Measurements from ENCODE around the gene FAM216A.
A peak's percentile ranks its signal among the peaks of the same experiment; 100 is the strongest.
"Not testable (repeated sequence)": the region's sequence is repeated elsewhere in the genome, so short reads cannot be mapped to it uniquely, and the experiment has no call there.

Gene FAM216A

DNA sequence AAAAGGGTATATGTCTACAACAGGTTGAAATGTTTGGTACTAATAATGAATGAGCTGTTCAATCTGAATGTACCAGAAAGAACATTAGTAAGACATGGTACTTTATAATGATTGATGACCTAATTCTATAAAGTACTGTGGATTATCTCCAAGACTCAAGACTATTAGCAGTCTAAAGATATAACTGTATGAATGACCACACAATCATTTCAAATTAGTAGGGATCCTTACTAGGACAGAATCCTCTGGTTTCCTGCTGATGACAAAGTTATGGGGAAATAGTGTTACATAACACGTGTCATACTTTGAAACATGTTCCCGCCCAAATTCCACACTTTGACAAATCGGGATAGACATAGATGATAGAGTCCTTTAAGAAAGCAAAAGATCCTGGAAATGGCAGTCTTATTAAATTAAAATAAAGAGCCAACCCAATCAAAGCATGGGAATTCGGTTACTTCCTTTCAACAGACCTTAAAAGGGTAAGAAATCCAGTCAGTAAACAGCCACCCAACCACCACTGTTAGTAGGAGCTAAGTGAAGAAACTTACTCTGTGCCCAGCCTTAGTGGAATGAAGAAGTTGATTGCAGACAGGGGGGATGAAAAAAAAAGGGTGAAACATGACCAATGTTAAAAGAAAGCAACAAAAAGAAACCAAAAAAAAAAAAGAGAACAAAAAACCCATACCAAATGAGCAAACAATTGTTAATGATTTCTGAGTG, 30.5 kb downstream of the FAM216A start:
- no peak for DNase-seq (ENCODE audit: low read depth, low spot score)

- DNase-seq (ENCODE audit: low read depth, low spot score): no peak
These were observed 32.7 kb downstream of the FAM216A start for GRCh38 chr12:110501399-110501751.

- peak; percentile 99 for DNase-seq (ENCODE audit: low read depth, low spot score)
These were observed 33.4 kb downstream of the FAM216A start, which contains the start of the genes RAD9B and VPS29 for GRCh38 chr12:110501752-110502738. Gene RAD9B, plus strand, starts transcription at chr12:110502331. Its CDS starts 7 bp downstream, at chr12:110502338. Gene VPS29, minus strand, starts transcription at chr12:110502111. Its CDS starts 60 bp downstream, at chr12:110502051.

DNA sequence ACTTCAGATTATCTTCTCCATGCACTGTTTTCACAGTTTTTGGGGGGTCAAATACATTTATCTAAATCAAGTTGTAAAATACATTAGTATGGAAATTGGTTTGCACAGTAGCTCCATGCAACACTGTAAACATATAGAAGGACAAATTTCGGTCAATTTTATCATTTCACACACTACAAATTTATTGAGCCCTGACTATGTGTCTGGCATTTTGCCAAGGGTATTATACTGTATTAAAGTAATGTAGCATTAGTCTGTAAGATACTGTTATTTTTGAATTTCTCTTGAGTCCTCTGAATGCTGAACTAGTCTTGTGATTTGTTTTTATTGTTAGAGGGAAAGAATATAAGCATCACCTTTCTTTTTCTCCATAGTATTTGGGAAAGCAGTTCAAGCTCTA, 34.8 kb downstream of the FAM216A start:
- DNase-seq (ENCODE audit: low read depth, low spot score): no peak

- no peak for DNase-seq (ENCODE audit: low read depth, low spot score)
These were observed 36.7 kb downstream of the FAM216A start for GRCh38 chr12:110505332-110505731.

DNA sequence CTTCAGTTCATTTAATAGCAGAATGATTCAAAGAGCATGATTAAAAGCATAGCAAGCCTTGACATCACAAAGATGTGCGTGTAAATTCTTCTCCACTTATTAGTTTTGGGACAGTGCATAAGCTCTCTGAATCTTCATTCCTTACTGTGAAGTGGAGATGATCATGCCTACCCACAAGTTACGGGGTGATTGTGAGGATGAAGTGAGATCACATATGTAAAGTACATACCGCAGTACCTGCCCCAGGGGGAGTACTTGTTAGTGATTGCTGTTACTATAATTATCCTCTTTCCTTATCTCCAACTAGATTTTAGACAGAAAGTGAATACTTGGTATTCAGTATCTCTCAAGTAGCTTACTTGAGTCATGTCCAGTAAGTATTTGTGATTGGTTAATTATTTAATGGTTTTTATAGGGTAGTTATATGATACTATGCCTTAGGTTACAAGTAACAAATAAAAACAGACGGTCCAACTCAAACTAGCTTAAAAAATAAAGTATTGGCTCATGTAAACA, 39.5 kb downstream of the FAM216A start:
- no peak for DNase-seq (ENCODE audit: low read depth, low spot score)

DNA sequence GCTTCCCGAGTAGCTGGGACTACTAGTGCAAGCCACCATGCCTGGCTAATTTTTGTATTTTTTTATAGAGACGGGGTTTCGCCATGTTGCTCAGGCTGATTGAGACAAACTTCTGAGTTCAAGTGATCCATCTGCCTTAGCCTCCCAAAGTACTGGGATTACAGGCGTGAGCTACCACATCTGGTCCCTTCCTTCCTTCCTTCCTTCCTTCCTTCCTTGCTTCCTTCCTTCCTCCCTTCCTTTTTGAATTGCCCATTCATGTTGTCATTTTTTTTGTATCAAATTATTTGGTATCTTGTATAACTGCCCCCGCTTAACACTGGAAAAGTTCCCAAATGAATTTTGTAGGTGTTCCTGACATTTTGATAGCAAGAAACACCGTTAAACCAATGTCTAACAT, 45.2 kb downstream of the FAM216A start:
- no peak for DNase-seq (ENCODE audit: low read depth, low spot score)

GRCh38 chr12:110514363-110514762, 45.7 kb downstream of the FAM216A start:
- no peak for DNase-seq (ENCODE audit: low read depth, low spot score)

DNA sequence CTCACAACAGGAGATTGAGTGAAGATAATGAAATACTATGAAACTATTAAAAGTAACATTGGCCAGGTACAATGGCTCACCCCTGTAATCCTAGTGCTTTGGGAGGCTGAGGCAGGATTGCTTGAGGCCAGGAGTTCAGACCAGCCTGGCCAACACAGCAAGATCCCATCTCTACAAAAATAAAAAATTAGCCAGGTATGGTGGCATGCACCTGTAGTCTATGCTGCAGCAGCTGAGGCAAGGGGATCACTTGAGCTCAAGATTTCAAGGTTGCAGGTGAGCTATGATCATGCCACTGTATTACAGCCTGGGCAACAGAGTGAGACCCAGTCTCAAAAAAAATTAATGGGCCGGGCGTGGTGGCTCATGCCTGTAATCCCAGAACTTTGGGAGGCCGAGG, 48.4 kb downstream of the FAM216A start:
- no peak for DNase-seq (ENCODE audit: low read depth, low spot score)

DNA sequence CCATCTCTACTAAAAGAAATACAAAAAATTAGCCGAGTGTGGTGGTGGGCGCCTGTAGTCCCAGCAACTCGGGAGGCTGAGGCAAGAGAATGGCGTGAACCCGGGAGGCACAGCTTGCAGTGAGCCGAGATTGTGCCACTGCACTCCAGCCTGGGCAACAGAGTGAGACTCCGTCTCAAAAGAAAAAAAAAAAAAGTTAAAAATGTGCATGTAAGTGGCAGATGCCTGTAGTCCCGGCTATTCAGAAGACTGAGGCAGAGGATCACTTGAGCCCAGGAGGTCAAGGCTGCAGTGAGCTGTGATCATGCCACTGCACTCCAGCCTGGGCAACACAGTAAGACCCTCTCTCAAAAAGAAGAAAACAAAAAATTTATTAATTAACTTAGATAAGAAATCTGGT, 49.4 kb downstream of the FAM216A start:
- not testable (repeated sequence) for DNase-seq (ENCODE audit: low read depth, low spot score)

GRCh38 chr12:110520876-110521712, 52.4 kb downstream of the FAM216A start:
- not testable (repeated sequence) for DNase-seq (ENCODE audit: low read depth, low spot score)

- DNase-seq (ENCODE audit: low read depth, low spot score): no peak
These were observed 59.7 kb downstream of the FAM216A start for GRCh38 chr12:110528277-110528839.

GRCh38 chr12:110530511-110530910, 61.9 kb downstream of the FAM216A start:
- DNase-seq (ENCODE audit: low read depth, low spot score): no peak

DNA sequence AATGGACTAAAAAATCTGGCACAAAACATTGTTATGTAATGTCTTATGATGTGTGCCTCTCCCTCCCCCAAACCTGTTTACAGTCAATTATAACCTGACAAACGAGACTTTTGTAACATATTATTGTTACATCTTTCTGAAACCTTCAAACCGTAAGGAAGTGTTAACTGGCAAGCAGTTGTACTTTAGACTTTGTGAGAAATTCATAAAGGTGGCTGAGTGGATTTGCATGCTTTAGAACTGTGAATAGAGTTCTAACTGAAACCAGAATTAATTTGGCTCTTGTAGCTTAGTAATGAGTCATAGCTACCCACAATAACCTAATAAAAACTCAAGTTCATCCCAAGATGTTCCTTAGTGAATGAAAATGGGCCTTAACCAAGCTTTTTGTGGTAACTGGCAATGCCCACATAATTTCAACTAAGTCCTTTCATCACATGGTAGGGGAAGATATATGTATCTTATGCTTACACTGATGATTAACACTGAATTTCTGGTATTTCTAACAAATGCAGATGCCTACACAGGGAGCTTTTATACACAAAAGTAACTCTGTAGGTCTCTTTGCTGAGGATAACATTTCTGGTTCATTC, 63.2 kb downstream of the FAM216A start:
- no peak for DNase-seq (ENCODE audit: low read depth, low spot score)

DNA sequence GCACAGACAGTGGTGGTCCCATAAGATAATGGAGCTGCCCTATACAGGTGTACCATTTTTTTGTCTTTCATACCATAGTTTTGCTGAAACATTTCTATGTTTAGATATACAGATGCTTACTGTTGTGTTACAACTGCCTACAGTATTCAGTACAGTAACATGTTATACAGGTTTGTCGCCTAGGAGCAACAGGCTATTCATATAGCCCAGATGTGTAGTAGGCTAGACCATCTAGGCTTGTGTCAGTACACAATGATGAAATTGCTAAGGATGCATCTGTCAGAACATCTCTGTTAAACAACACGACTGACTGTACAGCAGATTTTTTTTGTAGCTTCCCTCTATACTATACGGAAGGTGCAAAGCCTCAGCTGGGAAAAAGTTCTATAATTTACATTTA, 64.0 kb downstream of the FAM216A start:
- DNase-seq (ENCODE audit: low read depth, low spot score): no peak

DNA sequence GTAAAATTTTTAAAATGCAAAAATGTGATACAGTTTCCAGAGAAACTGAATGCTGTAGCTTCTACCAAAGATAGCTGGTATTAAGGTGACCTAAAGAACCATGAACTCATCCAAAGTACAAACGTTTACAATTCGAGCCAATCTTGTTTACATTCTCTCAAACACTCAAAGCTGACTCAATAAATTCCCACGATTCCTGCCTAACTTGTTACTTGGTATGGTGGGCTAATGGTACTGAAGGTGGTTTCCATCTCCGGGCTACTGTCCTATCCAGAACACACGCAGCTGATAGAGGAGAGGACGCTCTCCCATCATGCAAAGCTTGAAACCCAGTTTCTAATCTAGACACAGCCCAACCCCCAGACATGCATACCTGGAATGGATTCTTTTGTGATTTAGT, 65.0 kb downstream of the FAM216A start:
- DNase-seq (ENCODE audit: low read depth, low spot score): peak; percentile 40

- DNase-seq (ENCODE audit: low read depth, low spot score): no peak
These were observed 66.2 kb downstream of the FAM216A start for GRCh38 chr12:110534811-110535210.

DNA sequence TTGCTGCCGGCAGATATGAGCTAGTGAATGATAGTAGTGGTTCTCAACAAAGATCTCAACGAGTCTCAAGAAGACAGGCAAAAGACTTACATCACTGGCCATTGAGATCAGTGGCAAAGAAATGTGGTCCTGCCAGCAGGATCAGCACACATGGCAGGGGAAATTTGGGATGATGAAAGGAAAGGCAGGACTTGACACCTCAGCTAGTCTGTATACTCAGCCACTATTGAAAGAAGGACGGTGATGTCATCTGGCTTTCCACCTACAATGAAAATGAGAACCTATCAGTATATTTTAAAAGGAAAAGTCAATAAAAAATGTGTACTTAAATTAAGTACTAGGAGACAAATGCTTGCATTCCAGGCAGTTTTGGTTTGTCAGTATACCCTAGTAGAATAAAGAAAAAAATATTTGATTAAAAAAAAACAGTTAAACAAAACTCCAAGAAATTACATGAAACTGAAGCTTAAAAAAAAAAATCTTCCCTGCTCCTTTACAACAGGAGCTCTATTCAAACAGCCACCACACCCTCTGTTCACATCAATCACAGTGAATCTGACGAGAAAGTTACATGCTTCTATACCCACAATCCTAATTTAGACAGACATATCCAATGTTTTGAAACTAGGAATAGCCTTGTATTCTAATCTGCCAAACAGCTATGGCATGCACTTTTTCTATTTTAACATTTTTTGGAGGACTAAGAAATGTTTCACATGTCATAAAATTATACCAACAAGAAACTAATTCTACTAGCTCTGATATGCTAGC, 68.4 kb downstream of the FAM216A start:
- DNase-seq (ENCODE audit: low read depth, low spot score): no peak

- no peak for DNase-seq (ENCODE audit: low read depth, low spot score)
These were observed 69.2 kb downstream of the FAM216A start for GRCh38 chr12:110537605-110538409.

All from ELF-1 (cell line).